ENCODE measurements around the gene TTC12.

The TTC12 gene

GRCh38 chr11:113395782-113396336, 81.5 kb downstream of the TTC12 start:
- no peaks in the 10 kb centered on the region for H3K9me3 ChIP-seq (ENCODE audit: low read length)
- H3K27me3 ChIP-seq (ENCODE audit: insufficient read depth, low read length): peaks cover 27% of the 10 kb centered on the region
- no peaks in the 10 kb centered on the region for H3K36me3 ChIP-seq (ENCODE audit: insufficient read depth, low read length)
- H2AFZ ChIP-seq (ENCODE audit: low read depth, low read length): no peak overlapping the region
- no peak overlapping the region for H3K4me3 ChIP-seq (ENCODE audit: low read length)
- H3K4me1 ChIP-seq (ENCODE audit: insufficient read depth, low read length): no peaks in the 10 kb centered on the region

- H3K9me3 ChIP-seq (ENCODE audit: low read length): no peaks in the 10 kb centered on the region
- no peak overlapping the region for H2AFZ ChIP-seq (ENCODE audit: low read depth, low read length)
- no peak overlapping the region for H3K4me3 ChIP-seq (ENCODE audit: low read length)
- peaks cover 22% of the 10 kb centered on the region for H3K27me3 ChIP-seq (ENCODE audit: insufficient read depth, low read length)
- H3K36me3 ChIP-seq (ENCODE audit: insufficient read depth, low read length): no peaks in the 10 kb centered on the region
- H3K4me1 ChIP-seq (ENCODE audit: insufficient read depth, low read length): no peaks in the 10 kb centered on the region
Observed at GRCh38 chr11:113396690-113397089, 82.3 kb downstream of the TTC12 start.

- Histone ChIP-seq H3K36me3 (ENCODE audit: insufficient read depth, low read length) (no peaks in the 10 kb centered on the region), H2AFZ (ENCODE audit: low read depth, low read length) (no peak overlapping the region), H3K9me3 (ENCODE audit: low read length) (no peaks in the 10 kb centered on the region)
Observed at GRCh38 chr11:113397212-113397611, 82.8 kb downstream of the TTC12 start.

GRCh38 chr11:113397821-113398220, 83.4 kb downstream of the TTC12 start:
- H2AFZ ChIP-seq (ENCODE audit: low read depth, low read length): no peak overlapping the region
- peaks cover 20% of the 10 kb centered on the region for H3K27me3 ChIP-seq (ENCODE audit: insufficient read depth, low read length)
- H3K36me3 ChIP-seq (ENCODE audit: insufficient read depth, low read length): no peaks in the 10 kb centered on the region
- H3K9me3 ChIP-seq (ENCODE audit: low read length): no peaks in the 10 kb centered on the region
- no peaks in the 10 kb centered on the region for H3K4me1 ChIP-seq (ENCODE audit: insufficient read depth, low read length)
- no peak overlapping the region for H3K4me3 ChIP-seq (ENCODE audit: low read length)

More at GRCh38 chr11:113397212-113397611, 82.8 kb downstream of the TTC12 start:
- no peaks in the 10 kb centered on the region for H3K4me1 ChIP-seq (ENCODE audit: insufficient read depth, low read length)
- H3K4me3 ChIP-seq (ENCODE audit: low read length): no peak overlapping the region
- peaks cover 20% of the 10 kb centered on the region for H3K27me3 ChIP-seq (ENCODE audit: insufficient read depth, low read length)

- no peak overlapping the region for H3K4me3 ChIP-seq (ENCODE audit: low read length)
- H3K4me1 ChIP-seq (ENCODE audit: insufficient read depth, low read length): no peaks in the 10 kb centered on the region
- no peaks in the 10 kb centered on the region for H3K9me3 ChIP-seq (ENCODE audit: low read length)
- H3K36me3 ChIP-seq (ENCODE audit: insufficient read depth, low read length): no peaks in the 10 kb centered on the region
- H2AFZ ChIP-seq (ENCODE audit: low read depth, low read length): no peak overlapping the region
- peaks cover 14% of the 10 kb centered on the region for H3K27me3 ChIP-seq (ENCODE audit: insufficient read depth, low read length)
Observed at GRCh38 chr11:113398669-113399430, 84.5 kb downstream of the TTC12 start.

GRCh38 chr11:113400631-113401230, 86.3 kb downstream of the TTC12 start:
- Histone ChIP-seq H3K4me3 (ENCODE audit: low read length) (no peak overlapping the region), H3K9me3 (ENCODE audit: low read length) (no peaks in the 10 kb centered on the region), H3K36me3 (ENCODE audit: insufficient read depth, low read length) (no peaks in the 10 kb centered on the region), H2AFZ (ENCODE audit: low read depth, low read length) (no peak overlapping the region), H3K27me3 (ENCODE audit: insufficient read depth, low read length) (peaks cover 10% of the 10 kb centered on the region), H3K4me1 (ENCODE audit: insufficient read depth, low read length) (no peaks in the 10 kb centered on the region)

- no peaks in the 10 kb centered on the region for H3K9me3 ChIP-seq (ENCODE audit: low read length)
- no peaks in the 10 kb centered on the region for H3K36me3 ChIP-seq (ENCODE audit: insufficient read depth, low read length)
- H3K4me3 ChIP-seq (ENCODE audit: low read length): no peak overlapping the region
- no peaks in the 10 kb centered on the region for H3K4me1 ChIP-seq (ENCODE audit: insufficient read depth, low read length)
- no peak overlapping the region for H2AFZ ChIP-seq (ENCODE audit: low read depth, low read length)
- H3K27me3 ChIP-seq (ENCODE audit: insufficient read depth, low read length): peaks cover 15% of the 10 kb centered on the region
Observed at GRCh38 chr11:113401718-113402117, 87.3 kb downstream of the TTC12 start.

GRCh38 chr11:113404859-113405430, 90.6 kb downstream of the TTC12 start:
- Histone ChIP-seq H3K36me3 (ENCODE audit: insufficient read depth, low read length) (no peaks in the 10 kb centered on the region), H3K9me3 (ENCODE audit: low read length) (no peaks in the 10 kb centered on the region), H3K4me1 (ENCODE audit: insufficient read depth, low read length) (no peaks in the 10 kb centered on the region), H2AFZ (ENCODE audit: low read depth, low read length) (no peak overlapping the region), H3K27me3 (ENCODE audit: insufficient read depth, low read length) (peaks cover 24% of the 10 kb centered on the region), H3K4me3 (ENCODE audit: low read length) (no peak overlapping the region)

- Histone ChIP-seq H3K4me1 (ENCODE audit: insufficient read depth, low read length) (no peaks in the 10 kb centered on the region), H2AFZ (ENCODE audit: low read depth, low read length) (no peak overlapping the region), H3K36me3 (ENCODE audit: insufficient read depth, low read length) (no peaks in the 10 kb centered on the region), H3K4me3 (ENCODE audit: low read length) (no peak overlapping the region), H3K9me3 (ENCODE audit: low read length) (no peaks in the 10 kb centered on the region), H3K27me3 (ENCODE audit: insufficient read depth, low read length) (peaks cover 22% of the 10 kb centered on the region)
Observed at GRCh38 chr11:113405724-113406478, 91.5 kb downstream of the TTC12 start.

GRCh38 chr11:113407163-113407562, 92.8 kb downstream of the TTC12 start:
- Histone ChIP-seq H3K4me3 (ENCODE audit: low read length) (no peak overlapping the region), H3K36me3 (ENCODE audit: insufficient read depth, low read length) (no peaks in the 10 kb centered on the region), H3K27me3 (ENCODE audit: insufficient read depth, low read length) (peaks cover 22% of the 10 kb centered on the region), H3K9me3 (ENCODE audit: low read length) (no peaks in the 10 kb centered on the region), H3K4me1 (ENCODE audit: insufficient read depth, low read length) (no peaks in the 10 kb centered on the region), H2AFZ (ENCODE audit: low read depth, low read length) (no peak overlapping the region)

GRCh38 chr11:113408206-113408605, 93.8 kb downstream of the TTC12 start:
- H3K9me3 ChIP-seq (ENCODE audit: low read length): no peaks in the 10 kb centered on the region
- no peaks in the 10 kb centered on the region for H3K4me1 ChIP-seq (ENCODE audit: insufficient read depth, low read length)
- H2AFZ ChIP-seq (ENCODE audit: low read depth, low read length): no peak overlapping the region
- H3K4me3 ChIP-seq (ENCODE audit: low read length): no peak overlapping the region
- peaks cover 22% of the 10 kb centered on the region for H3K27me3 ChIP-seq (ENCODE audit: insufficient read depth, low read length)
- H3K36me3 ChIP-seq (ENCODE audit: insufficient read depth, low read length): no peaks in the 10 kb centered on the region

- Histone ChIP-seq H3K27me3 (ENCODE audit: insufficient read depth, low read length) (peaks cover 22% of the 10 kb centered on the region), H3K9me3 (ENCODE audit: low read length) (no peaks in the 10 kb centered on the region), H3K4me1 (ENCODE audit: insufficient read depth, low read length) (no peaks in the 10 kb centered on the region), H3K36me3 (ENCODE audit: insufficient read depth, low read length) (no peaks in the 10 kb centered on the region), H2AFZ (ENCODE audit: low read depth, low read length) (no peak overlapping the region), H3K4me3 (ENCODE audit: low read length) (no peak overlapping the region)
Observed at GRCh38 chr11:113408887-113409286, 94.5 kb downstream of the TTC12 start.

- Histone ChIP-seq H3K36me3 (ENCODE audit: insufficient read depth, low read length) (no peaks in the 10 kb centered on the region), H3K9me3 (ENCODE audit: low read length) (no peaks in the 10 kb centered on the region), H3K4me3 (ENCODE audit: low read length) (no peak overlapping the region), H3K4me1 (ENCODE audit: insufficient read depth, low read length) (no peaks in the 10 kb centered on the region), H2AFZ (ENCODE audit: low read depth, low read length) (no peak overlapping the region), H3K27me3 (ENCODE audit: insufficient read depth, low read length) (peaks cover 22% of the 10 kb centered on the region)
Observed at GRCh38 chr11:113409526-113409925, 95.1 kb downstream of the TTC12 start.

Measured in neuron (in vitro differentiated cells).